Muscle layer of colon (tissue), 2 donors: Measurements from ENCODE around the gene LSP1.

ENCODE experiments used
- H3K27ac ChIP-seq: one replicate; pipeline ENCODE4 v1.7.0; 2013; ENCODE audit warnings: low read depth, mild to moderate bottlenecking, low read length, moderate library complexity
- H3K27me3 ChIP-seq, 2 donors: one replicate each; pipeline ENCODE4 v1.7.0; 2013; ENCODE audit warnings: low read length in 2 of 2, mild to moderate bottlenecking in 2 of 2; ENCODE audit not compliant: insufficient read depth in 2 of 2, control insufficient read depth in 1 of 2
- H3K36me3 ChIP-seq: one replicate; pipeline ENCODE4 v1.7.0; 2013; ENCODE audit warnings: mild to moderate bottlenecking, low read length; ENCODE audit not compliant: insufficient read depth
- H3K4me1 ChIP-seq: one replicate; pipeline ENCODE4 v1.7.0; 2013; ENCODE audit warnings: mild to moderate bottlenecking, low read length; ENCODE audit not compliant: insufficient read depth
- H3K4me3 ChIP-seq, 2 donors: one replicate each; pipeline ENCODE4 v1.7.0; 2013; ENCODE audit warnings: low read length in 2 of 2, low read depth in 1 of 2, mild to moderate bottlenecking in 1 of 2, moderate library complexity in 1 of 2
- H3K9ac ChIP-seq: one replicate; pipeline ENCODE4 v1.7.0; 2013; ENCODE audit warnings: low read length
- H3K9me3 ChIP-seq: one replicate; pipeline ENCODE4 v1.7.0; 2013; ENCODE audit warnings: mild to moderate bottlenecking, low read length
- donor health status: abdominal sarcoma.
- donor health status: Adenocarcinoma of cecum.

LSP1 gene

DNA sequence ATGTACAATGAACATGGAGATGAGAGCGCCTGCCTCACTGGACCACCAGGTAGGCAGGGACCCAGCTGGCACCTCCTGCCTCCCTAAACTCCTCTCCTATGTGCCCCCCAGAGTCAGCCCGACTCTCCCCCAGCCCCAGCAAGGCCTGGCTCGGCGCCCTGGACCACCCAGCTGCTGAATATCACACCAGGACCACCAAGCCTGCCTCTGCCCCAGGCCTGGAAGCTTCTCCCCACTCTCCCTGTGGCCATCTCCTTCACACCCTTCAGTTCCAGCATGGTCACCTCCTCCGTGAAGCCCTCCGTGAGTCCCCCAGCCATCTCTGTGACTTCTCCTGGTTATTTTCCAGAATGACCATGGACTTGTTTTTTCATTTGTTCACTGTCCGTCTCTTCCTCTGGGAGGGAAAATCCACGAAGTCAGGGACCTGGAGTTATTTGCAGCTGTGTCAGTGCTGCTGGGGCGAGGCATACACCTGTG lies 6.4 kb upstream of the LSP1 start:
- Histone ChIP-seq H3K27ac (no peak overlapping the region), H3K36me3 (no peaks in the 10 kb centered on the region), H3K9me3 (no peaks in the 10 kb centered on the region), H3K9ac (no peak overlapping the region), H3K4me1 (peaks cover 11% of the 10 kb centered on the region), H3K27me3 (no peaks in the 10 kb centered on the region), H3K4me3 (no peak overlapping the region)

GRCh38 chr11:1847006-1847735 lies 5.7 kb upstream of the LSP1 start:
- Histone ChIP-seq H3K36me3 (no peaks in the 10 kb centered on the region), H3K27me3 (no peaks in the 10 kb centered on the region), H3K9me3 (no peaks in the 10 kb centered on the region), H3K4me1 (peaks cover 11% of the 10 kb centered on the region), H3K27ac (no peak overlapping the region), H3K4me3 (no peak overlapping the region), H3K9ac (no peak overlapping the region)

DNA sequence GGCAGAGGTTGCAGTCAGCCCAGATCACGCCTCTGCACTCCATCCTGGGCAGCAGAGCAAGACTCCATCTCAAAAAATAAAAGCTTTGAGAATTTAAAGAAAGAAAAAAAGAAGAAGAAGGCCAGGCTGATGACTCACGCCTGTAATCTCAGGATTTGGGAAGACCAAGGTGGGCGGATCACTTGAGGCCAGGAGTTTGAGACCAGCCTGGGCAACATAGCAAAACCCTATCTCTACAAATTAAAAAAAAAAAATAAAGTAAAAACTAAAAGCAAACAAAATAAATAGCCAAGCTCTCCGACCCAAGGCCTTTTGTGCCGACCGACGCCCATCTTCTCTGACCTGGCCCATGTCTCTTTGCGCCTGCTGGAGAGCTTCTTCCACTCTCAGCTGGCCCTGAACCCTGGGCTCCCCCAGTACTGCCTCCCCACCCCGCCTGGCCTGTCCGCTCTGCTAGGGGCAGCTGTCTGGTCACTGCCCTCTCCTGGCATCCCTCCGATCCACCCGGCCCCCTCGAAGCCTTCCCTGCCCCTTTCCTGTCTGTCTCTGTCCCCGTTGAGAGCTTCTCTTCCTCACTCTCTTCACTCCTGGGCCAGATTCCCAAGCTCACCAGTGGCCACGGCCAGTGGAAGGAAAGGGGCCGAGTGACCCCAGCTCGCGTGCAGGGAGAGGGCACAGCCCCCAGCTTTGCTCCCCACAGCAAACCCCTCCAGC lies 4.8 kb upstream of the LSP1 start:
- H3K4me1 ChIP-seq = peaks cover 11% of the 10 kb centered on the region
- no peaks in the 10 kb centered on the region for H3K27me3 ChIP-seq
- no peak overlapping the region for H3K4me3 ChIP-seq
- no peak overlapping the region for H3K9ac ChIP-seq
- H3K9me3 ChIP-seq = no peaks in the 10 kb centered on the region
- no peak overlapping the region for H3K27ac ChIP-seq
- H3K36me3 ChIP-seq = no peaks in the 10 kb centered on the region

- Histone ChIP-seq H3K9me3 (no peaks in the 10 kb centered on the region), H3K4me1 (peaks cover 11% of the 10 kb centered on the region), H3K4me3 (no peak overlapping the region), H3K36me3 (no peaks in the 10 kb centered on the region), H3K27me3 (no peaks in the 10 kb centered on the region), H3K27ac (no peak overlapping the region), H3K9ac (no peak overlapping the region)
These were observed 4.0 kb upstream of the LSP1 start for GRCh38 chr11:1848640-1849430.

DNA sequence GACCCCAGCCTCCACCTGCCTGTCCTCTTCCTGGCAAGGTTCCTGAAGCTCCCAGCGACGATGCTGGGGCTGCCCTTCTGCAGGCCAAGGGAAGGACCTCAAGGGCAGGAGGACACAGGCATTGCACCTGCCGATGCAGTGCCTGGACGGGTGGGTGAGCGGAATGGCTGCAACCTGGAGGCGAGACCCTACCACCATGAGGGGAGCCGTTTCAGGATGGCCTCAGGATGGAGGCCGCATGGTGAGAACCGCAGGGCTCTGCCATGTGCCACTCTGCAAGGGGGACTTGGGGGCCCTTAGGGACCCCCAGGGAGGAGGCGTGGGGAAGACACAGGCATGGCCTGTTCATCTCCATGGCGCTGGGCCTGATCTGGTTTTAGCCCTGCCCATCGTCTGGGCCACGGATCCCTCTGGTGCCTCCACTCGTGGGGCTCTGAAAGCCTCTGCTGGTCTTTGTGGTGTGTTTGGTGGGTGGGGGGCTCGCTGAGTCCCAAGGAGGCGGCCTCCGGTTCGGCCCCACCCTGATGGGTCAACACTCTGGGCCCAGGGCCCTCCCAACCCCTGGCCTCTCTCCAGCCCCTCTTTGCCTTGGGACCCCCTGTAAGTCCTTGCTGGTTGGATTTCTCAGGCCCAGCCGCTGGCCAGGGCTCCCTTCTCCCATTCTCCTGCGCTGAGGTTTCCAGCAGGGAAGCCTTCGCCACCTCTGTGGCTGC lies 1.3 kb upstream of the LSP1 start:
- Histone ChIP-seq H3K9me3 (no peaks in the 10 kb centered on the region), H3K27ac (no peak overlapping the region), H3K9ac (no peak overlapping the region), H3K27me3 (no peaks in the 10 kb centered on the region), H3K36me3 (no peaks in the 10 kb centered on the region), H3K4me1 (no peaks in the 10 kb centered on the region), H3K4me3 (no peak overlapping the region)

DNA sequence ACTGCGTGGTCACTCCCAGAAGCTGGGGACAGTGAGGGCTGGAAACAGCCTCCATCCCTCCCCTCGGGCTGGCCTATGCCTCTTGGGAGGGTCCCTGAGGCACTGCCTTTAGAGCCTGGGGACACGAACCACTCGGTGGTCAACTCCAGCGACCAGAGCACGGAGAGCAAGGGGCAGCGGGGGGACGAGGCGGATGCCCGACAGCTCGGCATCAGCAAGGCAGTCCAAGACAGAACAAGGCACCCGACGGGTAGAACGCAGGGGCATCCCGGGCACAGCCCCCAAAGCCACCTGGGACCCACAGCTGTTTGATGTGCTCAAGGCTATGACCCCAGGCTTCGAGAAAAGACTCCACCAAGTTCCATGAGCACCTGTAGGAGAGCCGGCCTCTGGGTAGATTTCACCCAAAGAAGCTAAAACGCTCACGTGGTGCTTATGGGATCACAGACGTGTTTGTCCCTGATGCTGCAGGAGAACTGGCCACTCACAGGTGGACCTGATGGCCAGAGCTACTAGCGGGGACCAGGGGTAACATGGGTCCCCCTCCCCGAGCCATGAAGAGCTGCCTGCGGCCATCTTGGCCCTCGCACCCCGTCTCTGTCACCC lies 510 bp upstream of the LSP1 start:
- no peak overlapping the region for H3K4me3 ChIP-seq
- H3K9me3 ChIP-seq = no peaks in the 10 kb centered on the region
- H3K36me3 ChIP-seq = no peaks in the 10 kb centered on the region
- no peak overlapping the region for H3K9ac ChIP-seq
- H3K27me3 ChIP-seq = no peaks in the 10 kb centered on the region
- no peaks in the 10 kb centered on the region for H3K4me1 ChIP-seq
- H3K27ac ChIP-seq = no peak overlapping the region

- H3K36me3 ChIP-seq = no peaks in the 10 kb centered on the region
- no peaks in the 10 kb centered on the region for H3K9me3 ChIP-seq
- H3K4me1 ChIP-seq = no peaks in the 10 kb centered on the region
- H3K9ac ChIP-seq = no peak overlapping the region
- H3K27ac ChIP-seq = no peak overlapping the region
- no peaks in the 10 kb centered on the region for H3K27me3 ChIP-seq
- H3K4me3 ChIP-seq = no peak overlapping the region
These were observed 670 bp downstream of the LSP1 start for GRCh38 chr11:1853376-1854131.

- no peaks in the 10 kb centered on the region for H3K9me3 ChIP-seq
- no peak overlapping the region for H3K27ac ChIP-seq
- H3K9ac ChIP-seq = no peak overlapping the region
- H3K4me3 ChIP-seq = no peak overlapping the region
- H3K4me1 ChIP-seq = no peaks in the 10 kb centered on the region
- no peaks in the 10 kb centered on the region for H3K27me3 ChIP-seq
- no peaks in the 10 kb centered on the region for H3K36me3 ChIP-seq
These were observed 1.5 kb downstream of the LSP1 start for GRCh38 chr11:1854132-1854948.

DNA sequence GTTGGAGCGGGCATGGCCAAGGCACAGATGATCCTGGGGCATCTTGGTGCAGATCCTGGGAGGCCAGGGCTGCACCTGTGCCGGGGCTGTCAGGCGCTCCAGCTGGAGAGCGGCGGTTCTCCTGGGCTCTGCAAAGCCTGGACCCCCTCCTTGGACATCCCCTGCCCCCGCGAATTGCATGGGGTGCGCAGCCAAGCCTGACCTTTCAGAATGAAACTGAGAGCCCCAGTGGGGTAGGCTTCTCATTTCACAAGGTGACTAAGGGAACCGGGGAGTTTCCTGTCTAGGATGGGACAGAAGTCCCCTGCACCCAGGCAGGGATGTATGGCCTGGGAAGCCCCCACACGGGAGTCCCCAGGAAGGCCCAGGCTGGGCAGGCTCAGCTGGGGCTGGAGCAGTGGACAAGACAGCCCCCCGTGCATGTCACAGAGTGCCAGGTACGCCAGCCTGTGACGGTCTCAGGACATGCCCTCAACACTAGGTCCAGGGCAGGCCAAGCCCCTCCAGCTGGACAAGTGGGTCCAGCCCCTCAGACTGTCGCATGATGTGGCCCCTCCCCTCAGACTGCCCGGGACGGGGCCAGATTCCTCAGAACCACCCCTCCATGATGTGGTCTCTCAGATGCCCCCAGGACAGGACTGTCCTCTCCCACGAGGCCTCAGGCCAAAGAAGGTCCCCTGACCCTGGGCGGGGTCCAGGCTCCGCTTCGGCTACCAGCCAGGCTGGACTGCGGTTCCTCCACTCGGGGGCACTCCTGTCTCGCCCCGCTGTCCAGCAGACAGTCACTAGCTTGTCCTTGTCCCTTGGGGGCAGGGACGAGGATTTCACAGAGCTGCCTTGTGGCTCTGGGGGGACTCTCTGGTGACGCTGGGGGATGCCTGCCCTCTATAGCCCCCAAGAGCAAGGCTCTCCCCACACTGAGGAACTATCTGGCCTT lies 2.3 kb downstream of the LSP1 start:
- no peaks in the 10 kb centered on the region for H3K9me3 ChIP-seq
- H3K9ac ChIP-seq = no peak overlapping the region
- no peak overlapping the region for H3K4me3 ChIP-seq
- no peak overlapping the region for H3K27ac ChIP-seq
- H3K4me1 ChIP-seq = no peaks in the 10 kb centered on the region
- no peaks in the 10 kb centered on the region for H3K36me3 ChIP-seq
- no peaks in the 10 kb centered on the region for H3K27me3 ChIP-seq
